ENCODE data around the gene PGAP6.
"Not testable (repeated sequence)": the region's sequence is repeated elsewhere in the genome, so short reads cannot be mapped to it uniquely, and the experiment has no call there.

PGAP6 gene

DNA sequence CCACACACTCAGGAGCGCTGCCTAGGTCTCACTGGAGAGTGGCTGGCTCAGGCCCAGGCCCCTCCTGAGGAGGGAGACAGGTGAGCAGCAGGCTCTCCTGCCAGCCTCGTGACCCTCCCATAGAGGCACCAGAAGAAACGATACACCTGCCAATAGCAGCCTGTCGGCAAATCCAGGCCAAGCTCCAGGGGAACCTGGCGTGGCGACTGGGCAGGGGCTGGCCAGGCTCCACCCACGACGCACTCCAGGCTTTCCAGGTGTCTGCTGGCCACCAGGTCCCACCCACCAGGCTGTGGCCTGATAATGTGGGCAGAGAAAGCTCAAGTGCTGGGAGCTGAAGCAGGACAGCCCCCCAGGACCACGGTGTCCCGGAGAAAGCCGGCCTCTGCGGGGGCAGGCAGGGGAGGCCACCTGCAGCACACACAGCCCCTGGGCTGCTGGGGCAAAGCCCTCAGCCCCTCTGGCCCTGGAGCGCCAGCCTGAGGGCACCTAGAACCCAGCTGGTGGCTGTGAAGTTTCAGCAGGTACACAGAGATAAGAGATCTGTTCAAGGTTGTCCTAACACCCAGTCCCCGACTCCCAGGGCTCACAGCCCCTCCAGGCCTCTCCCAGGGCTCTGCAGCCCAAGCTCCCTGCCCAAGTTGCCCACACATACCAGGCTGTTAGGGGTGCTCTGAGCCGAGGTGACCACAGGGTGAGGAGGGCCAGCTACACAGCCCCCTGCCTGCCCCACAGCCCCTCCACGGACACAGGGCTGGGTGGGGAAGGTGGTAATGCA, 2.4 kb downstream of the PGAP6 start:
- no peak for DNase-seq (ENCODE audit: low read depth in 2 of 2)

DNA sequence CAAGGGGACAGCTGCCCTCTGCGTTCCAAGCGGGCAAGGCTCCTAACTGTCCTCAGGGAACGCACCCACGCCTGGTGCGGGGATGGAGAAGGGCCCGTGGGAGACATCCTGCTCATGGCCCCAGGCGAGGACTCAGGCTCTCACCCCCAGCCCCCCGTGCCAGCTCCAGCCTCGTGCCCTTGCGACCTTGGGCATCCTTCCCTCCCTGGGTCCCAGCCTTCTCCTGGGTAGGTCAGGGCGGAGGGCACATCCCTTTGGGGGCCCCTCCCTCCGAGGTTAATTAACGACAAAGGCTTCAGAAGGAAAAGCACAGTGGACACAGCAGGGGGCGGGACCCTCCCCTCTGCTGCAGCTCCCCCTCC, 3.0 kb downstream of the PGAP6 start:
- no peak for DNase-seq (ENCODE audit: low read depth in 2 of 2)

DNA sequence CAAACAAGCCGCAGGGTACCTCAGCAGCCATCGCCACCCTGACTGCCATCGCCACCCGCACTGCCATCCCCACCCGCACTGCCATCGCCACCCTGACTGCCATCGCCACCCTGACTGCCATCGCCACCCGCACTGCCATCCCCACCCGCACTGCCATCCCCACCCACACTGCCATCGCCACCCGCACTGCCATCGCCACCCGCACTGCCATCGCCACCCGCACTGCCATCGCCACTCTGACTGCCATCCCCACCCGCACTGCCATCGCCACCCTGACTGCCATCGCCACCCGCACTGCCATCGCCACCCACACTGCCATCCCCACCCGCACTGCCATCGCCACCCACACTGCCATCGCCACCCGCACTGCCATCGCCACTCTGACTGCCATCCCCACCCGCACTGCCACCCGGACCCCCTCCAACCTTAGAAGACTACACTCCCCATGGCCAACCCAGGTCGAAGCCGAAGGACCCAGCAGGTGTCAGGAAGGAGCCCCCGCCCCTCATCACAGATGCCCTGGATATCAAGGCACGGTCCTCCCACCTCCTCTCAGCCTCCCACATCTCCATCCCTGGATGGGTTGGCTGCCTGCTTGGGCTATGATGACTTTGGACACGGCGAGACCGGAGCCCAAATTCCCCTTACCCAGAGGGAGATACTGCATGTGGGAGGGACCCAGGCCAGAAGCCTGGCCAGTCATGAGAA, 3.5 kb downstream of the PGAP6 start:
- DNase-seq (ENCODE audit: low read depth in 2 of 2) = not testable (repeated sequence)

DNA sequence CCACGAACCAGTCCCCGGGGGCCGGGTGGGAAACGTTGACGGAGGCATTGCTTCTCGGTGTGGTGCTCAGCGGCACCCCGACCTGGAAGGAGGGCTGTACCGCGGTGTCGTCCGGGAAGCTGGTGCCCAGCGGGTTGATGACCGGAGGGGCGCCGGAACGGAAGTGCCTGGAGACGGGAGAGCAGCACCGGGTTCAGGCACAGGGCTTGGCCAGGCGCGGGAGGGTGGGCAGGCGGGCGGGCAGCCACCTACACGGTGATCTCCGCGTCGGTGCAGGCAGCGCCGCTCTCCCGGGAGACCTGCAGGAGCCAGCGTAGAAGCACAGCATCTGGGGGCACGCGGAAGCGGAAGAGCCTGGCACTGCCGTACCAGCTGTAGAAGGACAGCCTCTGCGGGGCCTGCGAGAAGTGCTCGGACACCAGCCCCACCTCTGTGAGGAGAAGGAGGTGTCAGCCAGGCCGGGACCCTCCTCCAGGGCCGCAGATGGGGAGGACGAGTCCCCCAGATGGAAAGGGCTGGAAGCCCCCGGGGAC, 4.3 kb downstream of the PGAP6 start:
- DNase-seq (ENCODE audit: low read depth in 2 of 2) = no peak

DNA sequence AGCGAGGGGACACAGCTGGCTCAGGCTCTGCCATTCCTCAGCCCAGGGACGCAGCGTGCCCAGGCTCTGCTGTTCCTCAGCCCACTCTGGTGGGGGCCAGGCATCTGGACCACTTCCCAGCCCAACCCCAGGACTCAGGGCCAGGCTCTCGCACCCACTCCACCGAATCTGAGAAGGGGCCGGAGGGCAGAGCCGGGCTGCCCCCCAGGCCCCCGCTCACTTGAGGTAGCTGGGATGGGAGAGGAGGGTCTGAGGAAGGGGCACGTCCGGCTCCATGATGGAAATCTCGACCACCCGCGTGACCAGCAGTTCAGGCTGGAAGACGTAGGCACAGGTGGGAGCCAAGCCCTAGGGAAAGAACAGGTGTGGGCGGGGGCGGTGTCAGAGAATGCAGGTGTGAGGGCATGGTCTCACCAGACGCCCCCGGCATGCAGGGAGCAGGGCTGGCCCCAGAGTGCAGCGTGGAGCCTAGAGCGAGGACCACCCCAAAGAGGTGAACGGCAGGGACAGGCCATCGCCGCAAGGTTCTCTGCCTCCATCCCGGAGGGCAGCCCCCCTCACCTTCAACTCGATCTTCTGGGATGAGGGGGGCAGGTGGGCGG, 4.9 kb downstream of the PGAP6 start:
- DNase-seq (ENCODE audit: low read depth in 2 of 2) = no peak

DNA sequence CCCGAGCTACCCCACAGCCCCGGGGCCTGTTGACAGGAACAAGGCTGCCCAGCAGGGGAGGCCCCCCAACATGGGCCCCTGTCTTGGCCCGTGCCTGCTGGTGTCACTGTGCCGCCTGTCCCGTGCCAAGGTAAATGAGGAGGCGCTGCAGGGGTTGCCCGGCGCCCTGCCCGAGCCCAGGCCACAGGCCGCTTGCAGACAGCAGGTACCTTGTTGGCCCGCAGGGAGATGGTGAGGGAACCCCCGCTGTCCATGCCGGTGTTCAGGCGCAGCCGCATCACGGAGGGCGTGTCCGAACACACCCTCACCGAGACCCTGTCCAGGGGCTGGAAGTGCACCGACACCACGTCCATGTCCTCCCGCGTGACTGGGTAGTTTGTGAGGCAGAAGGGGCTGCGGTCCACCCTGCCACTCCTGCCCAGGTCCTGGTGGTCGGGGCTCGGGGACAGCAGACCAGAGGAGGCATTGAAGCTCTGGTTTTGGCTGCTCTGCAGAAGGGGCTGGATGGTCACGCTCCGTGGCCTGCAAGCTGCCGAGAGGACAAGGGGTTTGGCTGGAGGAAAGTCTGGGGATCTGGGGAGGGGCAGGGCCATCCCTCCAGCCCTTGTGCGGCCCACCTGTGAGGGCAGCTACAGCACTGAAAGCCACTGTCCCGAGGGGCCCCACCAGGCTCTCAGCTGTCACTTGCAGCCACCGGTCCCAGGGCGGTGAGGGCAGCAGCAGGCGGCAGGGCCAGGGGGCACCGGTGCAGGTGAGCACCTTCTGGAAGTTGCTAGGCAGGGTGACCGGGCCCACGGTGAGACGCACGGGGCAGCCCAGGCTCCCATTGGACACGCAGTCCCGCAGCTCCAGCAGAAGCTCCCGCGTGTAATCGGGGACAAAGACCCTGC, 5.6 kb downstream of the PGAP6 start:
- no peak for DNase-seq (ENCODE audit: low read depth in 2 of 2)

DNA sequence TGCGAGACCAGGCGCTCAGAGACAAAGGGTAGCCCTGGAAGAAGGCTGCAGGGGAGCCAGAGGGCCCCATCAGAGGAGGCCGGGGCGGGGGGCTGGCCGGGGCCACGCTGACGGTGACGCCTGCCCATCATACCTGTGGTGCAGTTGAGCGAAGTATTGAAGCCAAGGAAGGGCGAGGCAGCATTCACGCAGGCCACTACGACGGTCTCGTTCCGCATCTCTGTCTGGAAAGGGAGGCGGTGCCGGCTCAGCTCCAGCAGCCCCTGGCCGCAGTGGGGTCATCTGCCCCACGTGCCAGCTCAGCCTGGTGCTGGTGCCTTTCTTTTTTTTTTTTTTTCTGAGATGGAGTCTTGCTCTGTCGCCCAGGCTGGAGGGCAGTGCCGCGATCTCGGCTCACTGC, 6.6 kb downstream of the PGAP6 start:
- no peak for DNase-seq (ENCODE audit: low read depth in 2 of 2)

DNA sequence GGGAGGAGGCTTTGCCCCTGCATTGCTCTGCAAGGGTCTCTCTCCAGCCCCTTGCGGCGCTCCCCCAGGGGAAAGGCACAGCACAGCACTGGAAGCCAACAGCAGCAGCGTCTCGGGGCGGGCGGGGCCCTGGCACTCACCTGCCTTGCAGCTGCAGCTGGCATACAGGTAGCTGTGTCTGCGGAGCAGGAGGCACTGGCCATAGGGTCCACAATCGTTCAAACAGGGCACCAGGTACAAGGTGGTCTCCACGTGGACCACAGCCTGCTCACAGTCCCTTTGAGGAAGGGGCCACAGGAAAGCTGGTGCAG, 7.2 kb downstream of the PGAP6 start:
- no peak for DNase-seq (ENCODE audit: low read depth in 2 of 2)

DNA sequence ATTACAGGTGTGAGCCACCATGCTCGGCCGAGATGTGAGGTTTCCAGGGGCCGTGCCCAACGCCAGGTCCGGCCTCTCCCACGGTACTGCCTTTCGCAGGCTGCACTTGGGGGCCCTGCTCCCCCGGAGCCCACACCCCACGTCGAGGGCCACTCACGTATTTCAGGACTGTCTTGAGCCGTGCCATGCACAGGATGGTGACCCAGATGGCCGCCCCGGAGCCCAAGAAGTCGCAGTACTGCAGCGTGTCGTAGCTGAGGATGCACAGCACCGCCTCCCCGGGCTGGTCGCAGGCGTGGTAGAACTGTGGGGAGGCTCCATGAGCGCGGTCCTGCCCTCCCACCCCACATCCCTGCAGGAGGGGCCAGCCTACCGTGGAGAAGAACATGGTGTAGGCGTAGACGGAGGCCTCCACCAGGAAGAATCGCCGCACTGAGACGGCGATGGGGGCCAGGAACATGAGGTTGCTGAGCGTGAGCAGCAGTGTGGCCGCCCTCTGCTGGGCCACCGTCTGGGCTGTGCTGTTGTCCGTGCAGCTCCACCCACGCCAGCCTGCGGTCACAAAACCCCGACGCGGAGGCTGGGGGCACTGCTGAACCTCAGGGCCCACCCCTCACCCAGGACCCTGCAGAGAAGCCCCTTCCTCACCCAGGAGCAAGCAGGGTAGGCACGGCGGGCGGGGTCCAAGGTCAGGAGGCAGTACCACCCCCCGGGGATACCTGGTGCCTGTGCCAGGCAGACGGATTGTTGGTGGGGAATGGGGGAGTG, 7.7 kb downstream of the PGAP6 start:
- DNase-seq (ENCODE audit: low read depth in 2 of 2) = no peak

DNA sequence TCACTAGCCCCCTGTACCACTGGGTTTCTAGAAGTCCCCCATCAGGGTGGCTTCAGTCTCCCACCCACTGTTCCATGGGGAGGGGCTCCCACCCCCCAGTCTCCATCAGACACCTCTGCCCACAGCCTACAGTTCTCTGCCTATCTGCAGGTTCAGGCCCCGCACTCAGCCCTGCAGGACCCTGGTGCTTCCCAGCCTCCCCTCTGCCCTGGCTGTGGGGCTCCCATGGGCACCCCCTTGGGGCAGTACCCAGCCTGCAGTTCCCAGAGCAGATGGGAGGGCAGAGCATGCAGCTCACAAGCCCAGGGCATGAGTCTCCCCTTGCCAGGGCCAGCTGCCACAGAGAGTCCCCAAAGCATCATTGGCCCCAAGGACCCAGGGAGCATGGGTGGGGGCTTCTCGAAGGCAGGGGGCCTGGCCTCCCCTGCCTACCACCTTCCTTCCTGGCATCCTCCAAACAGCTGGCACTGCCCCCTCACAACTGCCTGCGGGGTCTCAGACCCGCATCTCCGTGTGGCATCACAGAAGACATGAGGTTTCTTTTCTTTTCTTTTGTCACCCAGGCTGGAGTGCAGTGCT, 8.7 kb downstream of the PGAP6 start:
- DNase-seq (ENCODE audit: low read depth in 2 of 2) = no peak

DNA sequence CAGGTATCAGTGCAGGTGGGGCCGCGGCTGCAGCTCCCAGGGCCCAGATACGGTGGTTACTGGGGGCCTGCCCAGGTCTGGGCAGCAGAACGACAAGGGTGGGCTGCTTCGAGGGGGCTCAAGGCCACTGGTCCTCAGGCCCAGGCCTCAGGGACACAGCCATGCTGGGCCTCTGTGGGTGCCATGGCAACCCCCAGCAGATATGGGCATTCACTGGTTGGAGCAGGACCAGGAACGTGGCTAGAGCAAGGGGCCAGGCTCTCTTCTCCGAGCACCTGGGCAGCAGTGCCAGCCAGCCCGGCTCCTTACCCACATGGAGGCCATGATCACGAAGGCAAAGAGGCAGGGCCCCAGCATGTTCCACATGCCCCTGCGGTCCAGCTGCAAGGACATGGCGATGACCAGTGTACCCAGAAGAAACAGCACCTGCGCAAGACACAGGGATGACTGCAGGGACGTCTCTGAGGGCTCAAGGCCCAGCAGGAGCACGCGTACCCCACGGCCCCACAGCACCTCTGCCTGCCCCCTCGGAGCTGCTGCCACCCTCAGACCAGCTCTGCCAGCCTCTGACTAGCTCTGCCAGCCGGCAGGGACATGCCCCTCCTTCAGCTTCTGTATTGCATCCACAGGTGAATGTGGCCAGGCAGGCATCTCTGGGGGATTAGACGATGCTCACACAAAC, 9.3 kb downstream of the PGAP6 start:
- no peak for DNase-seq (ENCODE audit: low read depth in 2 of 2)

DNA sequence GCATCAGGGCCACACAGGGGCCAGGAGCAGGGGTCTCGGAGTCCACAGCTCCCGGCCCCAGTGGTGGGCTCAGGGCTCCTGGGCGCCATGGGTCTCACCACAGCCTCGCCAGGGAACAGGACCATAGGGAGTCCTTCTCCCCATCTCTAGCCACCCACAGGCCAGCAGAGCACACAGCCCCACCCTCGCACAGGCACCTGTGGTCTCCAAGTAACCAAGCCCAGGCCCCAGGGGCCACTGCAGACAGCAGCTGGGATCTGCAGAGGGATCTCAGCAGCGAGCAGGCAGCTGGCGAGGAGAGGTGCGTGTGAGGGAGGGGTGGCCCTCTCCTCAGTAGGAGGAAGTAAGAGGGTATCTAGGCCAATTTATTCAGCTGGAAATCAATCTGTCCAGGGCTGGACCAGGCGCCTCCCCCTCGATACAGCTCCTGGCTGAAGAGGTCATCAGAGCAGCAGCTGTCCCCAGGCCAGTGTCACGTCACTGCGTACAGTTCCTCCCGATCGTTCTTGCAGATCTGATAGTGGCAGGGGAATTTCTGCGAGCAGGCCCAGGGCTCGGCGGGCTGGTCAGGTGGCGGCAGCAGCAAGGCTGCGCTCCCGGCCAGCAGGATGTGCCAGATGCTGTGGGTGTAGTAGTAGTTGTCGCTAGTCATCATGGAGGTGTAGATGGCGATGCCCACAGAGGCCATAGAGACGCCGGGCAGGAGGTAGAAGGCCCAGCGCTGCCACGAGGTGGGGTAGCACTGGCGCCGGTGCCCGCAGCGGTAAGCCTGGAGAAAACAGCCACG, 10.1 kb downstream of the PGAP6 start:
- DNase-seq (ENCODE audit: low read depth in 2 of 2) = no peak

DNA sequence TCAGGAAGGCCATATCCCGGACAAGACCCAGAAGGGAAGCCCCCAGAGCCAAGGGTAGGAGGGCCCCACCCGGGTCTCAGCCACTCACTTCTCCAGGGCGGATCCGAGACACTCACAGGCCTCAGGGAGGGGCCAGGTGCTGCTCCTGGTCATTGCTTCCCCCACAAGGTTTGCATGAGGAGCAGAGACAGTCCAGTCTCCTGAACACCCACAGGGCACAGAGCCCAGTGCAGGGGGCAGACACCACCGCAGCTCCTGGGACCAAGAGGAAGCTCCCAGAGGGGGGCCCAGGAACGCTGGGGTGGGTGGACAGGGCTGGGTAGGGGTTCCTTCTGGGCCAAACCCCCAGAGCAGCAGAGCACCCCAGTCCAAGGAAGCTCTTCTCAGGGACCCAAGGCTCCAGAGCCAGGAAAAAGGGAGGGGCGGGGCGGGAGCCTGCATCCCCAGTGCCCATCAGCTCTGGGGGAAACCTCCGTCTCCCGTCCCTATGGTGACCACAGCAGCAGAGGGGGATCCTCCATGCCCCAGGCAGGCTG, 10.7 kb downstream of the PGAP6 start:
- DNase-seq (ENCODE audit: low read depth in 2 of 2) = no peak

DNA sequence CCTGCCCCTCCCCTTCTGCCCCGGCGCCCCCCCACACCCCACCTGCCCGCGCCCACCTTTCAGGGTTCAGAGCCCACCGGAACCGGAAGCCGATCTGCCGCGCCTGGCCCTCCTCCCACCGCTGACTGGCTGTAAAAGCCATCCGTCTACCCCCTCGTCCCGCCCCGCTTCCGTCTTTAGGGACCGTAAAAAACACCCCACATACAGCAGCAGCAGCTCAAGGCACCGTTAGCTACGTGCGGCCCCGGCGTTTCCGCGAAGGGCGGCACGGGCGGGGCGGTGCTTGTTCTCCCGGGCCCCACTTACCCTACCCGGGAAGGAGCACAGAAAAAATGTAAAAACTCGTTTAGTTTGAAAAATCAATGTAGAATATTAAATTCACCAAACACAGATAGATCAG, 11.3 kb downstream of the PGAP6 start, which contains the start of gene MRPL28:
Gene MRPL28, minus strand, starts transcription at position 96 of the 400 bp plus-strand sequence. CDS start 320 bp downstream, outside the sequence.
- peak; percentile 92 for DNase-seq (ENCODE audit: low read depth in 2 of 2)

DNA sequence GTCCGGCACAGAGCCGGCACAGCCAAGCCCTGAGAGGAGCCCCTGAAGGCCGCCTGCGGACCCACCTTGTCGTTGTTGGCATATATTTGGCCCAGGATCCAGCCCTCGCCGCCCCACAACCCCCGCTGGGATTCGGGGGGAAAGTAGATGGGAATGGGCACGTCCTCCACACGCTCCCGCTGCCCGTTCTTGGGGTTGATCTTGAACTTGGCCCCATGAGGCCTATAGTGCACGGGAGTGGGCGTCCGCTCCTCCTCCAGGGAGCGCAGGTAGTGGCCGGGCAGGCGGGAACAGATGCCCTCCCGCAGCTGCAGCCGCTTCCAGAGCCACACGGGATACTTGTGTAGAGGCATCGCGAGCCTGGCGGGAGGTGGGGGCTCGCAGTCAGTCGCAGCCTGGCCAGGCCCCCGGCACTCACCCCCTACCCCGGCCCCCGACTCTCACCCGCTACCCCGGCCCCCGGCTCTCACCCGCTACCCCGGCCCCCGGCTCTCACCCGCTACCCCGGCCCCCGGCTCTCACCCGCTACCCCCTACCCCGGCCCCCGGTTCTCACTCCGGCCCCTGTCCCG, 11.8 kb downstream of the PGAP6 start:
- no peak for DNase-seq (ENCODE audit: low read depth in 2 of 2)

DNA sequence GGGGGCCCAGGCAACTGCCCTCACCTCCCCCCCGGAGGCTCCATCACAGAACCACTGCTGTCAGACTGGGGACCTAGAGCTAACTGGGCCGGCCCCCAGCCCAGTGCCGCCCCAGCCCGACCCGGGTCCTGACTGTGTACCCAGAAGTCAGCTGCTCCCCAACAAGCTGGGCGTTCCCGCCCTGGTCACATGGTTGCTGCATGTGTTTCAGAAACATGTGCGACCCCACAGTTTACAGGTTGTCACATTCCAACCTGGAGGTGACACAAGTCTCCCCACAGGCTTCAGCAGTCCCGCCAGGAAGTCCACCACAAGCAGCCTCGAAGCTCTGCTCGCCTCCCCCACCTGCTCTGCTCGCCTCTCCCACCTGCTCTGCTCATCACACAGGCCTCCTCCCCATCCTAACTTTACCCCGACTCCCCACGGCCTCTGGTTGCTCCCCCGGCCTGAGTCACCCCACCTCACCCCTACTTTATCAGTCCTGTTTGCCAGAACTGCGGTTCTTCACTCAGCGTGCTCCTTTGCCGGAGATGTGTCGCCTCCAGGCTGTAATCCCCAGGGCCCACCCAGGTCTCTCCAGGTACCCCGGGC, 12.4 kb downstream of the PGAP6 start:
- DNase-seq (ENCODE audit: low read depth in 2 of 2) = no peak

DNA sequence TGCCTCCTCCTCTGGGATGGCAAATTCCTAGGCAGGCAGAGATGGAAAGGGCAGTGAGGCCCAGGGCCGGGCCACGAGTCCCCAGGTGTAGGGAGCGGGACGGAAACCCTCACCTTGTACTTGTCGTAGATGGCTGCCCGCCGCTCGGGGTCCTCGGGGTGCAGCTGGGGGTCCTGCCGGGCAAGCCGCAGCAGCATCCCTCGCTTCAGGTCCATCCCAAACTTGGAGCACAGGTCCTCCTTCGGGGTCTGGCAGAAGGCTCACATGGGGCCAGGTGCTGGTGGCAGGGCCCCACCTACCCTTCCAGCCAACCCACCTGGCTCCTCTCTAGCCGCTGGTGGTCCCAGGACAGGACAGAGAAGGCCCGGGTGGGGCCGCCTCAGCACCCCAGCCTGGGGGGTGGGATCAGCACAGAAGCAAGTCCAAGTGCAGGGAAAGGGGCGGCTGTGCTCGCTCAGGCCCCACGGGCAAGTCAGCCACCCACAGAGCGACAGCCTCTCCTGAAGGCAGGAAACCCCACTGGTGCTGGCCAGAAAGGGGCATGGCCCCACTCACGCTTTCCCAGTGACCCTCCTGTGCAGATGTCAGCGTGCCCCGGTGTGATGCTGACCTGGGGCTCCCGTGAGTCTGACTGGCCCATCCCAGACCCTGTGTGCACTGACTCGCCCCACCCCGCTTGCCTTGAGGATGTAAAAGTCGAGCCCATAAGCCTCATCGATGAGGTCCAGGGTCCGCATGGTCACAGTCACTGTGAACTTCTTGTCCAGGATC, 13.2 kb downstream of the PGAP6 start:
- DNase-seq (ENCODE audit: low read depth in 2 of 2) = no peak

Data from stimulated activated CD4-positive, alpha-beta T cell treated with anti-CD3 and anti-CD28 coated beads, Interleukin-4, amount 100 ng/mL, for 48 hours (primary cell).